A549 (cell line): ENCODE data around the gene MCM8. TPM values are rescaled to one million over a fixed set of nuclear protein-coding genes. Genes with fewer than 3 reads are reported as not detected.

Experiments
- ATAC-seq, 2 experiments: fragments of 200-7000 bp in 1 of 2; fragments of >200 bp in 1 of 2; cut with Nextera tagmentation in 1 of 2; cut with Tn5 transposase in 1 of 2; 3 replicates each; pipeline versions ENCODE4 v1.8.0 to v1.9.1; 2018 to 2020; ENCODE audit warnings: mild to moderate bottlenecking in 1 of 2, moderate library complexity in 1 of 2
- CTCF ChIA-PET: fragments of 300-600 bp; sonication (Branson Sonifier 250); formaldehyde crosslinking; extraction: SDS; loops from one replicate; lab custom pipeline; 2021; ENCODE audit warnings: antibody characterized with exemption, inconsistent platforms; lab: Yijun Ruan, JAX
- POLR2A ChIA-PET: fragments of 350-600 bp; formaldehyde crosslinking; extraction: SDS; loops from one replicate; lab custom pipeline; 2021; ENCODE audit warnings: antibody characterized with exemption, inconsistent platforms; lab: Yijun Ruan, JAX
- DNase-seq, 2 experiments: peaks; one replicate each; pipeline versions ENCODE4 v3.0.0 to v3.0.0-alpha.2; 2011 to 2016; ENCODE audit warnings: low read depth in 1 of 2, low spot score in 1 of 2
- FAIRE-seq: peaks from 2 replicates; lab custom pipeline; 2011; peaks lifted over from hg19 to GRCh38; lab: Jason Lieb, UNC
- H3K27ac ChIP-seq, 2 experiments: fragments of >200 bp; sonication (Bioruptor Twin); formaldehyde crosslinking; 3 replicates each; pipeline ENCODE4 v1.5.1; 2016 to 2017
- H3K4me1 ChIP-seq: fragments of >200 bp; sonication (Bioruptor Twin); formaldehyde crosslinking; 3 replicates; pipeline ENCODE4 v1.6.1; 2016
- H3K4me2 ChIP-seq: fragments of >200 bp; sonication (Bioruptor Twin); formaldehyde crosslinking; 3 replicates; pipeline ENCODE4 v1.6.1; 2016
- H3K4me3 ChIP-seq: fragments of >200 bp; sonication (Bioruptor Twin); formaldehyde crosslinking; 3 replicates; pipeline ENCODE4 v1.5.1; 2016
- H3K9me3 ChIP-seq: fragments of >200 bp; sonication (Bioruptor Twin); formaldehyde crosslinking; 3 replicates; pipeline ENCODE4 v1.6.1; 2016
- BHLHE40 ChIP-seq: IDR thresholded peaks from 2 replicates; pipeline ENCODE4 v1.6.1; 2012; ENCODE audit warnings: low read depth, low read length, inconsistent platforms
- CBX2 ChIP-seq: fragments of 200-600 bp; sonication (generic); IDR thresholded peaks from 2 replicates; pipeline ENCODE4 v1.6.1; 2016; ENCODE audit warnings: low read depth, mild to moderate bottlenecking, borderline replicate concordance
- CTCF ChIP-seq: fragments of >200 bp; sonication (Bioruptor Twin); formaldehyde crosslinking; IDR thresholded peaks from 3 replicates; pipeline ENCODE4 v1.5.1; 2016
- E2F6 ChIP-seq: IDR thresholded peaks from 2 replicates; pipeline ENCODE4 v1.6.1; 2012; ENCODE audit warnings: low read depth, borderline replicate concordance
- EHF ChIP-seq: fragments of 250-450 bp; sonication (Bioruptor Pico); IDR thresholded peaks from 2 replicates; pipeline ENCODE4 v1.5.0; 2020; ENCODE audit warnings: mild to moderate bottlenecking
- EHMT2 ChIP-seq: fragments of 200-600 bp; sonication (generic); IDR thresholded peaks from 2 replicates; pipeline ENCODE4 v1.6.1; 2016; ENCODE audit warnings: antibody characterized with exemption, low read depth, mild to moderate bottlenecking, moderate library complexity
- ELK1 ChIP-seq: fragments of 150-350 bp; IDR thresholded peaks from 2 replicates; pipeline ENCODE4 v1.6.1; 2014; ENCODE audit warnings: low read depth, mild to moderate bottlenecking, low read length
- ESRRA ChIP-seq: fragments of 150-350 bp; IDR thresholded peaks from 2 replicates; pipeline ENCODE4 v1.6.1; 2014; ENCODE audit warnings: mild to moderate bottlenecking, low read length, borderline replicate concordance
- FOSB ChIP-seq: fragments of 250-450 bp; sonication (Bioruptor Pico); IDR thresholded peaks from 2 replicates; pipeline ENCODE4 v1.5.0; 2020; ENCODE audit warnings: mild to moderate bottlenecking, moderate library complexity
- FOXS1 ChIP-seq: fragments of 250-450 bp; sonication (Bioruptor Pico); IDR thresholded peaks from 2 replicates; pipeline ENCODE4 v1.5.0; 2020; ENCODE audit warnings: mild to moderate bottlenecking, moderate library complexity
- HES2 ChIP-seq: fragments of >200 bp; sonication (Bioruptor Twin); formaldehyde crosslinking; IDR thresholded peaks from 2 replicates; pipeline ENCODE4 v1.6.1; 2016
- HMGXB4 ChIP-seq: fragments of 250-450 bp; sonication (Bioruptor Pico); IDR thresholded peaks from 2 replicates; pipeline ENCODE4 v1.5.0; 2021; ENCODE audit warnings: mild to moderate bottlenecking, moderate library complexity, borderline replicate concordance
- HOXB13 ChIP-seq: fragments of 250-450 bp; sonication (Bioruptor Pico); IDR thresholded peaks from 2 replicates; pipeline ENCODE4 v1.5.0; 2020; ENCODE audit warnings: low read depth, mild to moderate bottlenecking, moderate library complexity
- JUNB ChIP-seq: fragments of >200 bp; sonication (Bioruptor Twin); formaldehyde crosslinking; IDR thresholded peaks from 2 replicates; pipeline ENCODE4 v1.6.1; 2016
- MAFK ChIP-seq: fragments of 450-650 bp; IDR thresholded peaks from 2 replicates; pipeline ENCODE4 v1.6.1; 2014; ENCODE audit not compliant: partially characterized antibody
- MAZ ChIP-seq: fragments of 150-350 bp; IDR thresholded peaks from 2 replicates; pipeline ENCODE4 v1.6.1; 2014; ENCODE audit warnings: antibody characterized with exemption, low read depth, low read length, borderline replicate concordance
- NFE2L2 ChIP-seq: fragments of 150-350 bp; conservative IDR thresholded peaks from 2 replicates; pipeline ENCODE4 v1.6.1; 2014; ENCODE audit warnings: low read length
- NPAS2 ChIP-seq: fragments of 250-450 bp; sonication (Bioruptor Pico); IDR thresholded peaks from 2 replicates; pipeline ENCODE4 v1.8.0; 2022; ENCODE audit warnings: mild to moderate bottlenecking, moderate library complexity, borderline replicate concordance
- RAD21 ChIP-seq, 2 experiments: fragments of >200 bp in 1 of 2; sonication (Bioruptor Twin) in 1 of 2; formaldehyde crosslinking in 1 of 2; IDR thresholded peaks in 1 of 2; conservative IDR thresholded peaks in 1 of 2; 2 replicates in 1 of 2; 3 replicates in 1 of 2; pipeline ENCODE4 v1.6.1; 2012 to 2018; ENCODE audit warnings: inconsistent platforms in 1 of 2
- RARB ChIP-seq: fragments of 250-450 bp; sonication (Bioruptor Pico); IDR thresholded peaks from 2 replicates; pipeline ENCODE4 v1.8.0; 2021; ENCODE audit warnings: mild to moderate bottlenecking, moderate library complexity
- RCOR1 ChIP-seq: fragments of 150-350 bp; IDR thresholded peaks from 2 replicates; pipeline ENCODE4 v1.6.1; 2014; ENCODE audit warnings: antibody characterized with exemption, low read length, low read depth
- REST ChIP-seq: fragments of 200-600 bp; sonication (generic); IDR thresholded peaks from 2 replicates; pipeline ENCODE4 v1.6.1; 2016; ENCODE audit warnings: antibody characterized with exemption, mild to moderate bottlenecking, moderate library complexity
- TFCP2L1 ChIP-seq: fragments of 250-450 bp; sonication (Bioruptor Pico); IDR thresholded peaks from 2 replicates; pipeline ENCODE4 v1.5.0; 2021; ENCODE audit warnings: mild to moderate bottlenecking
- USF2 ChIP-seq: fragments of 450-650 bp; IDR thresholded peaks from 2 replicates; pipeline ENCODE4 v1.6.1; 2014; ENCODE audit warnings: antibody characterized with exemption
- WGBS: methylation state at CpG from one replicate; pipeline ENCODE4 v1.1.6; 2017; ENCODE audit errors: missing lambda C conversion rate; 5-methylcytosine and 5-hydroxymethylcytosine counted together
- polyA plus RNA-seq, 4 experiments: library from polyadenylated mRNA; depleted of rRNA in 3 of 4; stranded (reverse); fragments of >200 nt; fragmentation: RNase III in 1 of 4; extraction: RNeasy Plus Mini Kit Qiagen cat#74134 plus additional on column Dnase treatment in 1 of 4; gene quantifications; 2 replicates in 3 of 4; 3 replicates in 1 of 4; pipeline ENCODE4 v1.2.3, GENCODE V29; 2011 to 2017

MCM8 gene
- polyA plus RNA-seq, 2 of the 4 experiments (the other 2 are of a cell fraction): 33.9 to 36.1 TPM

GRCh38 chr20:5950271-5951031 lies at the start of gene MCM8, which contains the start of gene TRMT6 (continued):
- TF ChIP-seq USF2 (peak; percentile 92), JUNB (no peak), HMGXB4 (CRISPR knock-in tag) (no peak), FOXS1 (CRISPR knock-in tag) (no peak), MAZ (no peak), RAD21 (conservative IDR thresholded peaks at IDR 0.05 in 1 of 2, IDR thresholded peaks at IDR 0.05 in 1 of 2) (0 out of 5 replicates have a peak, but pooled peaks have one; percentile 6 to 26), E2F6 (peak; percentile 92), CBX2 (no peak), ELK1 (no peak)

- no peak overlapping the region for H3K4me3 ChIP-seq
- no peak overlapping the region for H3K27ac ChIP-seq
- H3K9me3 ChIP-seq: no peaks in the 10 kb centered on the region
- DNase-seq (no peak), FAIRE-seq (no peak), ATAC-seq (peak in 1 of 2 experiments; percentile 27; a peak in 2 of 6 replicates)
- ChIA-PET CTCF (interaction anchor here (0.7 kb wide), 1 partner anchor 12 kb away, joined by 3 read pairs; no protein-coding TSS in a partner anchor), POLR2A (no interaction called here)
- H3K4me1 ChIP-seq: no peaks in the 10 kb centered on the region
- 73% methylated on average over 1 of the region's 1 CpG for WGBS
- no peak overlapping the region for H3K4me2 ChIP-seq
- TF ChIP-seq NFE2L2: no peak
- TF ChIP-seq RARB (CRISPR knock-in tag): no peak
- TF ChIP-seq JUNB: no peak
- no peak for TF ChIP-seq FOSB (CRISPR knock-in tag)
- no peak for TF ChIP-seq HOXB13 (CRISPR knock-in tag)
- TF ChIP-seq EHMT2: no peak
- no peak for TF ChIP-seq REST
- TF ChIP-seq ESRRA: no peak
- TF ChIP-seq EHF (CRISPR knock-in tag): no peak
- TF ChIP-seq MAFK: no peak
- no peak for TF ChIP-seq CTCF
- no peak for TF ChIP-seq TFCP2L1 (CRISPR knock-in tag)
- TF ChIP-seq HES2: no peak
- no peak for TF ChIP-seq NPAS2 (CRISPR knock-in tag)
- TF ChIP-seq HMGXB4 (CRISPR knock-in tag): no peak
- no peak for TF ChIP-seq RCOR1
- TF ChIP-seq BHLHE40: no peak
These were observed 49.5 kb upstream of the MCM8 start for GRCh38 chr20:5900908-5901307.
